Thyroid gland (tissue), 4 donors: Measurements from ENCODE around the gene RBMS1.

Source experiments
- CTCF ChIP-seq, 6 experiments: fragments of 200-600 bp in 3 of 6; fragments of 450-650 bp in 3 of 6; sonication (generic) in 3 of 6; IDR thresholded peaks; one replicate each; pipeline ENCODE4 v1.5.1; 2016 to 2019; ENCODE audit warnings: antibody characterized with exemption in 6 of 6, mild to moderate bottlenecking in 2 of 6, inconsistent platforms in 1 of 6, moderate library complexity in 1 of 6
- POLR2A ChIP-seq, 2 donors: fragments of 450-650 bp; IDR thresholded peaks; one replicate each; pipeline ENCODE4 v1.6.1; 2017; ENCODE audit warnings: antibody characterized with exemption in 2 of 2, mild to moderate bottlenecking in 2 of 2, moderate library complexity in 1 of 2

- no peak for TF ChIP-seq CTCF (IDR thresholded peaks at IDR 0.05)
- no peak for TF ChIP-seq POLR2A (IDR thresholded peaks at IDR 0.05)
These were observed 171.3 kb downstream of the RBMS1 start for GRCh38 chr2:160322320-160322719.
